Mucosa of rectum (tissue), 2 donors: ENCODE results near the gene KLHL7.

Experiments
- H3K27ac ChIP-seq, 2 donors: one replicate each; pipeline ENCODE4 v1.7.0; 2013; ENCODE audit warnings: inconsistent platforms in 2 of 2, low read depth in 2 of 2, low read length in 2 of 2
- H3K27me3 ChIP-seq, 2 donors: one replicate each; pipeline ENCODE4 v1.7.0; 2013; ENCODE audit warnings: low read length in 2 of 2; ENCODE audit not compliant: control insufficient read depth in 2 of 2, insufficient read depth in 2 of 2
- H3K36me3 ChIP-seq, 2 donors: one replicate each; pipeline ENCODE4 v1.7.0; 2013; ENCODE audit warnings: low read length in 2 of 2; ENCODE audit not compliant: control insufficient read depth in 2 of 2, insufficient read depth in 2 of 2
- H3K4me1 ChIP-seq, 2 donors: one replicate each; pipeline ENCODE4 v1.7.0; 2013; ENCODE audit warnings: low read length in 2 of 2, mild to moderate bottlenecking in 1 of 2; ENCODE audit not compliant: control insufficient read depth in 2 of 2, insufficient read depth in 2 of 2
- H3K4me3 ChIP-seq, 2 donors: one replicate each; pipeline ENCODE4 v1.7.0; 2013; ENCODE audit warnings: low read length in 2 of 2
- H3K9ac ChIP-seq, 2 donors: one replicate each; pipeline ENCODE4 v1.7.0; 2013; ENCODE audit warnings: low read length in 2 of 2, low read depth in 1 of 2, mild to moderate bottlenecking in 1 of 2
- H3K9me3 ChIP-seq, 2 donors: one replicate each; pipeline ENCODE4 v1.7.0; 2013; ENCODE audit warnings: low read length in 2 of 2; ENCODE audit not compliant: control insufficient read depth in 2 of 2
- donor health status: healthy.
- donor health status: Normal muscosa, but diverticular disease.

The KLHL7 gene

GRCh38 chr7:23106823-23107663, 1.5 kb downstream of the KLHL7 start:
- H3K27me3 ChIP-seq = no peaks in the 10 kb centered on the region
- H3K4me1 ChIP-seq = peaks cover 4 to 16% of the 10 kb centered on the region in 2 donors
- H3K9me3 ChIP-seq = no peaks in the 10 kb centered on the region
- H3K36me3 ChIP-seq = no peaks in the 10 kb centered on the region
- H3K4me3 ChIP-seq = peak overlapping the region; percentile 92
- H3K27ac ChIP-seq = no peak overlapping the region
- peak overlapping the region; percentile 88 to 96 for H3K9ac ChIP-seq

DNA sequence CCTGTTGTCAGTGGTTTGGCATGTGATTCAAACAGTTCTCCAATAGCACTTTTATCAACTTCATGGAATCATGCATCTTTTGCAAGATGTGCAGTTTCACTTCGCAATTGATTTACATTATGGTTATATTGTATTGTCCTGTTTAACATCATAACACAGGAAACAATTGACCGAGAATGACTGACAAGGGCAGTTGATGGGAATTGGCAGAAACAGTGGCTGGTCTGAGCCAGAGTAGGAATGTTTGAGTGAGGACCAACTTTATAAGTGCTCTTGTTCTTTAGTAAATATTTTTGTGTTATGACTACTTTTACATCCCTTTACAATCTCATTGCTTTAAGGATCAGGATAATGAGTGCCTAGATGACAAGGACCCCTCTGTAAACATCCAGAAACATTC, 2.2 kb downstream of the KLHL7 start:
- Histone ChIP-seq H3K9ac (no peak overlapping the region), H3K4me3 (peak overlapping the region in 1 of 2 donors; percentile 17), H3K27me3 (no peaks in the 10 kb centered on the region), H3K4me1 (peaks cover 4 to 16% of the 10 kb centered on the region in 2 donors), H3K36me3 (no peaks in the 10 kb centered on the region), H3K9me3 (no peaks in the 10 kb centered on the region), H3K27ac (no peak overlapping the region)

DNA sequence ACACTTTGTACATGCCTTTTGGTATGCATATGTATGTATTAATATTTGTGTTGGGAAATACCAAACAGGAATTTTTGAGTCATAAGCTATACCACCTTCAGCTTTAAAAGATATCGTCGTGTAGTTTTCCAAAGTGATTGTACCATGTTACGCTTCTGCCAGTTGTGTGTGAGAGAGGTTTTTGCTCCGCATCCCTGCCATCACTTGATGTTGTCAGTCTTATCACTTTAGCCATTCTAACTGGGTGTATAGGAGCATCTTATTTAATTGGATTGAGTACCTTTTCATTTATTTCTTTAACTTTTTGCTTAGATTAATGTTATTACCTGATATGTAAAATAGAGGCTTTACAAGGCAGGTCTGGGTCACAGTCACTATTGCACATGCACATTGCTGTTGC, 3.4 kb downstream of the KLHL7 start:
- Histone ChIP-seq H3K4me1 (peaks cover 4 to 16% of the 10 kb centered on the region in 2 donors), H3K9me3 (no peaks in the 10 kb centered on the region), H3K36me3 (no peaks in the 10 kb centered on the region), H3K27me3 (no peaks in the 10 kb centered on the region), H3K27ac (no peak overlapping the region), H3K4me3 (no peak overlapping the region), H3K9ac (no peak overlapping the region)

DNA sequence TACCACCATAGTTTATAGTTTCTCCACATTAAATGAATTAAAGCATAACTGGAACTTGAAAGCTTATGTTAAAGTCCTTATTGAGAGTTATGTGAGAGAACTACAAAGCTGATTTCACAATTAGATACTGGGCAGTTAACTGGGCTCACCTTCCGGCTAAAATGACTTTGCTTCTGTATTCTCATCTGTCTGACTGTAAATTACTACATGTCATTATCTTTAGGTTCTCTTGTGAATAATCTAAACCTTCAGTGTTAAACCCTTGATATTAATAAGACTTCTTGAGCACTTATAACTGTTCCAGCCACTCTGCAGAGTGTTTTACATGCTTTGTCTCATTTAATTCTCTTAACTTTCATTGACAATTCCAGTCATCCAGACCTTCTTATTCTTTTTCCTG, 3.9 kb downstream of the KLHL7 start:
- Histone ChIP-seq H3K27me3 (no peaks in the 10 kb centered on the region), H3K9ac (no peak overlapping the region), H3K9me3 (no peaks in the 10 kb centered on the region), H3K4me3 (no peak overlapping the region), H3K36me3 (no peaks in the 10 kb centered on the region), H3K27ac (no peak overlapping the region), H3K4me1 (peaks cover 4 to 16% of the 10 kb centered on the region in 2 donors)

DNA sequence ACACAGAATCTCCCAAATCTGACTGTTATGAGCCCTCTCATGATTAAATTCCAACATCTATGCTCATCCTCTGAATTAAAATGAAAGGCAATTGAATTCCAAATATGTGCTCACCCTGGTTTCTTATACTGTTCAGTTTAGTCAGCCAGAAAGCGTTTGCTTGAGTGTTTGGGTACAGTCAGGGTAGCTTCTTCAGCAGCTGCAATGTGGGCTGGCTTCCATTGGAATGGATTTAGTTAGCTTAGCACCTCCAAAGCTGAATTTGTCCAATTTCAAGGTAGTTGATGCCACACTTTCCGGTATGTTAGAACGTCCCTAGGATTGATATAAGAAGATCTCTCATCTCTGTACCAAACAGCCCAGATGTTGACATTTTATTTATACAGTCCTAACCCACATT, 9.3 kb downstream of the KLHL7 start:
- Histone ChIP-seq H3K27me3 (no peaks in the 10 kb centered on the region), H3K9me3 (no peaks in the 10 kb centered on the region), H3K27ac (no peak overlapping the region), H3K9ac (no peak overlapping the region), H3K36me3 (no peaks in the 10 kb centered on the region), H3K4me1 (no peaks in the 10 kb centered on the region), H3K4me3 (no peak overlapping the region)

- Histone ChIP-seq H3K4me1 (no peaks in the 10 kb centered on the region), H3K36me3 (no peaks in the 10 kb centered on the region), H3K9me3 (no peaks in the 10 kb centered on the region), H3K9ac (no peak overlapping the region), H3K4me3 (no peak overlapping the region), H3K27me3 (no peaks in the 10 kb centered on the region), H3K27ac (no peak overlapping the region)
Measured at GRCh38 chr7:23115991-23116390, 10.4 kb downstream of the KLHL7 start.

DNA sequence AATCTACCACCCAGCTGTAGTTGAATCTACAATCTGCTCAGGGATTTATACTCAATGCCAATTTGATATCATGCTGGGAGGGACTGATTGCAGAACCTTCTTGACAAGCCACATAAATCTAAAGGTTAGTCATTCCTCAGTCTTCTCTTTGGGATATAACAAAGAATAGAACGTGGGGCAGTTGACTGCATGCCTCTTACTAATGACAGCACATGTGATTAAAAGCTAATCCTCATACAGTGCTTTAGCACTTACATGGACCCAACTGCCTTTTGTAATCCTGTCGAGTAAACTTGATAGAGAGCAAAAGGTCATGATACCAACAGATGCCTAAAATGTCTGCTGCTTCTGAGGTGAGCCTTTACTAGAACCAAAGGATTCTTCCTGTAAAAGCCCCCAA, 12.3 kb downstream of the KLHL7 start:
- Histone ChIP-seq H3K36me3 (no peaks in the 10 kb centered on the region), H3K27ac (no peak overlapping the region), H3K4me3 (no peak overlapping the region), H3K4me1 (no peaks in the 10 kb centered on the region), H3K9me3 (no peaks in the 10 kb centered on the region), H3K27me3 (no peaks in the 10 kb centered on the region), H3K9ac (no peak overlapping the region)

GRCh38 chr7:23120106-23120505, 14.5 kb downstream of the KLHL7 start:
- H3K27ac ChIP-seq = no peak overlapping the region
- no peaks in the 10 kb centered on the region for H3K27me3 ChIP-seq
- H3K4me3 ChIP-seq = no peak overlapping the region
- no peaks in the 10 kb centered on the region for H3K9me3 ChIP-seq
- no peaks in the 10 kb centered on the region for H3K4me1 ChIP-seq
- no peaks in the 10 kb centered on the region for H3K36me3 ChIP-seq
- no peak overlapping the region for H3K9ac ChIP-seq

- peaks cover 5 to 6% of the 10 kb centered on the region in 2 donors for H3K36me3 ChIP-seq
- H3K27me3 ChIP-seq = no peaks in the 10 kb centered on the region
- no peak overlapping the region for H3K9ac ChIP-seq
- H3K27ac ChIP-seq = no peak overlapping the region
- H3K9me3 ChIP-seq = no peaks in the 10 kb centered on the region
- H3K4me3 ChIP-seq = no peak overlapping the region
- H3K4me1 ChIP-seq = no peaks in the 10 kb centered on the region
Measured at GRCh38 chr7:23121165-23121564, 15.6 kb downstream of the KLHL7 start.

- H3K4me3 ChIP-seq = no peak overlapping the region
- H3K27ac ChIP-seq = no peak overlapping the region
- no peaks in the 10 kb centered on the region for H3K4me1 ChIP-seq
- no peaks in the 10 kb centered on the region for H3K9me3 ChIP-seq
- peaks cover 8 to 12% of the 10 kb centered on the region in 2 donors for H3K36me3 ChIP-seq
- H3K27me3 ChIP-seq = no peaks in the 10 kb centered on the region
- no peak overlapping the region for H3K9ac ChIP-seq
Measured at GRCh38 chr7:23123007-23123406, 17.4 kb downstream of the KLHL7 start.
